Measurements from ENCODE around the gene NHERF2. TPM values are rescaled to one million over a fixed set of nuclear protein-coding genes. Genes with fewer than 3 reads are reported as not detected.

Gene NHERF2
- total and polyA plus RNA-seq, 9 donors, result 6.3 to 118 (median 78.7) TPM

DNA sequence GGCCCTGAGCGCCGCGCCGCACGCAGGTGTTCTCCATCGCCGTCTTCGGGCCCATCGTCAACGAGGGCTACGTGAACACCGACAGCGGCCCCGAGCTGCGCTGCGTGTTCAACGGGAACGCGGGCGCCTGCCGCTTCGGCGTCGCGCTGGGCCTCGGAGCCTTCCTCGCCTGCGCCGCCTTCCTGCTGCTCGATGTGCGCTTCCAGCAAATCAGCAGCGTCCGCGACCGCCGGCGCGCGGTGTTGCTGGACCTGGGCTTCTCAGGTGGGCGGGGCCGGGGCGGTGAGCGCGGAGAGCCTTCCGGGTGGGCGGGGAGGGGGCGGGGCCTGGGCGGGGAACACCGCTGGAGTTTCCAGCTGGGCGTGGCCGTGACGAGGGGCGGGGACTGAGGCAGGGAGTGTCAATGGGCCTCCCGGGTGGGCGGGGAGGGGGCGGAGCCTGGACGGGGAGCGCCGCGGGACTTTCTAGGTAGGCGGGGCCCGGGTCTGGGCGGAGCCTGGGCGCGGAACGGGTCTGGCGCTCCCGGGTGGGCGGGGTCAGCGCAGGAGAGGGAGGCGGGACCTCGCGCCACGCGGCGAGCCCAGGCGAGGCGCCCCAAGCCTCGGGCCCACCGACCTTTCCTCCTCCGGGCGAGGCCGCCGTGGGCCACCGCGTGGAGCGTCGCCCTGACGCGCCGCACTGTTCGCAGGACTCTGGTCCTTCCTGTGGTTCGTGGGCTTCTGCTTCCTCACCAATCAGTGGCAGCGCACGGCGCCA is 34.6 kb upstream of the NHERF2 start:
- Histone ChIP-seq H3K4me3 (peak overlapping the region; percentile 27), H3K9me3 (no peaks in the 10 kb centered on the region), H3K4me1 (ENCODE audit: insufficient read depth) (peaks cover 7% of the 10 kb centered on the region), H3K36me3 (no peaks in the 10 kb centered on the region), H3K27ac (no peak overlapping the region), H3K27me3 (no peaks in the 10 kb centered on the region)
- peak; percentile 93 to 96 (median 94) for DNase-seq
- TF ChIP-seq EP300 (IDR thresholded peaks at IDR 0.05) (no peak), POLR2A (IDR thresholded peaks at IDR 0.05) (no peak)
- intact Hi-C loops (cut with DNase I), result no loop called here
- 2 to 3% (median 3%) methylated on average over 55 to 96 of the region's 96 CpGs for WGBS, 3 donors

DNA sequence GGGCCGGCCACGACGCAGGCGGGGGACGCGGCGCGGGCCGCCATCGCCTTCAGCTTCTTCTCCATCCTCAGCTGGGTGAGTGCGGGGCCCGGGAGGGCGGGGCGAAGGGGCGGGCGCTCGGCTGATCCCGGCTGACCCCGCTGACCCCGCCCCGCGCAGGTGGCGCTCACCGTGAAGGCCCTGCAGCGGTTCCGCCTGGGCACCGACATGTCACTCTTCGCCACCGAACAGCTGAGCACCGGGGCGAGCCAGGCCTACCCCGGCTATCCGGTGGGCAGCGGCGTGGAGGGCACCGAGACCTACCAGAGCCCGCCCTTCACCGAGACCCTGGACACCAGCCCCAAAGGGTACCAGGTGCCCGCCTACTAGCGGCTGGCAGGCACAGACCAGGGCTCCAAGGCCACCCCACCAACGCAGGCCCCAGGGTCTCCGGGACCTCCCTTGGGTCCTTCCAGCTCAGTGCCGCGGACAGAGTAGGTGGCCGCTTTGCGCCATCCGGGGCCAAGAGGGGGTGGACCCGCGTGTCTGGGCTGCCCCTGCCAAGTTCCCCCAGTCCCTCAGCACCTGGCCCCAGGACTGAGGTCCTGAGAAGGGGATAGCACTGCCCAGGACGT is 33.9 kb upstream of the NHERF2 start:
- no peaks in the 10 kb centered on the region for H3K27me3 ChIP-seq
- H3K9me3 ChIP-seq, result no peaks in the 10 kb centered on the region
- H3K27ac ChIP-seq, result no peak overlapping the region
- intact Hi-C loops (cut with DNase I), result no loop called here
- 44 to 48% (median 44%) methylated on average over 48 to 50 of the region's 50 CpGs for WGBS, 3 donors
- no peak overlapping the region for H3K4me3 ChIP-seq
- peaks cover 8% of the 10 kb centered on the region for H3K4me1 ChIP-seq (ENCODE audit: insufficient read depth)
- DNase-seq, result peak in 2 of 5 donors; percentile 62 to 69
- H3K36me3 ChIP-seq, result no peaks in the 10 kb centered on the region
- TF ChIP-seq, protein P1, sequence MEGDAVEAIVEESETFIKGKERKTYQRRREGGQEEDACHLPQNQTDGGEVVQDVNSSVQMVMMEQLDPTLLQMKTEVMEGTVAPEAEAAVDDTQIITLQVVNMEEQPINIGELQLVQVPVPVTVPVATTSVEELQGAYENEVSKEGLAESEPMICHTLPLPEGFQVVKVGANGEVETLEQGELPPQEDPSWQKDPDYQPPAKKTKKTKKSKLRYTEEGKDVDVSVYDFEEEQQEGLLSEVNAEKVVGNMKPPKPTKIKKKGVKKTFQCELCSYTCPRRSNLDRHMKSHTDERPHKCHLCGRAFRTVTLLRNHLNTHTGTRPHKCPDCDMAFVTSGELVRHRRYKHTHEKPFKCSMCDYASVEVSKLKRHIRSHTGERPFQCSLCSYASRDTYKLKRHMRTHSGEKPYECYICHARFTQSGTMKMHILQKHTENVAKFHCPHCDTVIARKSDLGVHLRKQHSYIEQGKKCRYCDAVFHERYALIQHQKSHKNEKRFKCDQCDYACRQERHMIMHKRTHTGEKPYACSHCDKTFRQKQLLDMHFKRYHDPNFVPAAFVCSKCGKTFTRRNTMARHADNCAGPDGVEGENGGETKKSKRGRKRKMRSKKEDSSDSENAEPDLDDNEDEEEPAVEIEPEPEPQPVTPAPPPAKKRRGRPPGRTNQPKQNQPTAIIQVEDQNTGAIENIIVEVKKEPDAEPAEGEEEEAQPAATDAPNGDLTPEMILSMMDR (IDR thresholded peaks at IDR 0.05), result no peak
- TF ChIP-seq POLR2A (IDR thresholded peaks at IDR 0.05) (no peak), EP300 (IDR thresholded peaks at IDR 0.05) (no peak)

DNA sequence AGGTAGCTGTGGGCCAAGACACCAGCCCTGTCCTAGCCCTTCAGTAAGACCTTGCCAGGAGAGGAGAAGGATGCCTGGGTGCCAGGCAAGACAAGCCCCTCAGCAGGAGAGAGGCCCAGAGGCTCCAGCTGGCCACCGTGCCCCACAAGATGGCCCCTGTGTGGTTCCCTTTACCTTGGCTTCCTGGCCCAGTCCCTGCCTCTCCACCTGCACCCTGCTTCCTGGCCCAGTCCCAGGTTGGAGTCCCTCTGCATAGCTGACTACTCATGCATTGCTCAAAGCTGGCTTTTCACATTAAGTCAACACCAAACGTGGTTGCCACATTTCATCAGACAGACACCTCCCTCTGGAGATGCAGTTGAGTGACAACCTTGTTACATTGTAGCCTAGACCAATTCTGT is 33.0 kb upstream of the NHERF2 start:
- no peaks in the 10 kb centered on the region for H3K36me3 ChIP-seq
- no peaks in the 10 kb centered on the region for H3K27me3 ChIP-seq
- H3K4me3 ChIP-seq, result no peak overlapping the region
- H3K4me1 ChIP-seq (ENCODE audit: insufficient read depth), result peaks cover 12% of the 10 kb centered on the region
- H3K27ac ChIP-seq, result no peak overlapping the region
- TF ChIP-seq POLR2A (IDR thresholded peaks at IDR 0.05) (no peak), EP300 (IDR thresholded peaks at IDR 0.05) (no peak)
- TF ChIP-seq, protein P1 (IDR thresholded peaks at IDR 0.05), result no peak
- intact Hi-C loops (cut with DNase I), result no loop called here
- H3K9me3 ChIP-seq, result no peaks in the 10 kb centered on the region
- DNase-seq, result peak in 1 of 5 donors; percentile 35
- WGBS, 3 donors, result 76 to 82% (median 78%) methylated on average over 2 of the region's 2 CpGs

DNA sequence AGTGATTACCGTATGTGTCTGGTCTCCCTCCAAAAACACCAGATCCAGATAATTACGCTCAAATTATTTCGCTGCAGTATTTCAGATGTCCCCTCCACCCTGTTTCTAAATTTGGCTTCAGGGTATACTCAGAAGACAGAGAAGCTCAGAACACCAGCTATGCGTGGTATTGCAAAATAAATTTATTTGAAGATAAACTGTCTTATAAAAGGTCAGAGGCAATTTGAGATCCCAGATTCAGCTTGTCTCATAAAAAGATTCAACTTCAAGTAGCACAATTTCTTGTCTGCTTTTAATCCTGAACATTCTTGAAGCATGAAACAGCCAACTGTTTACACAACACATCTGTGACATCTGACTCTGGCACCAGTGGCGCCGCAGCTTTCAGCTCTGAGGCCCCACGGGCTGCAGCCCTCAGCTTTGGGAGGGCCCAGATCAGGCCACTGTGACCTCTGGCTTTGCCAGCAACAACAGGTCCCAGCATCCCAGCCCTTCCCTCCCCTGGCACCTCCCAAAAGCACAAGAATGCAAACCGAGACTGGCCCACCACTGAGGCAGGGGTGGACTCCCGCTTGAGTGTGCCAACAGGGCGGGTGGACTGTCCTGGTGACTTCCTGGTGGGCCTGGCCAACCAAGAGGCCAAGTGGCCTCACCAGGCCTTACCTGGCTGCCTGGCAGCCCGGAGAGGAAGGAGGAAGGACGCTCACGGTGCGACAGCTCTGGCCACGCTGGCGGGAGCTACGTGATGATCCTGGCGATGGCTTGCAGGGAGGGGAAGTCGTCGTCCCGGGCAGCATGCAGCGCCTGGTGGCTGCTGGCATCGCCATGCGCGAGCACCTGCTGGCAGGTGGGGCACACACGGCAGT is 29.0 kb upstream of the NHERF2 start:
- Histone ChIP-seq H3K27me3 (no peaks in the 10 kb centered on the region), H3K4me3 (no peak overlapping the region), H3K27ac (peak overlapping the region in 1 of 2 donors; percentile 26), H3K4me1 (ENCODE audit: insufficient read depth) (peaks cover 6% of the 10 kb centered on the region), H3K36me3 (no peaks in the 10 kb centered on the region), H3K9me3 (no peaks in the 10 kb centered on the region)
- intact Hi-C loops (cut with DNase I), result no loop called here
- no peak for TF ChIP-seq POLR2A (IDR thresholded peaks at IDR 0.05)
- TF ChIP-seq, protein P1 (IDR thresholded peaks at IDR 0.05), result no peak
- peak in 1 of 5 donors; percentile 52 for DNase-seq
- WGBS, 3 donors, result 61 to 79% (median 64%) methylated on average over 26 of the region's 26 CpGs
